Gastroesophageal sphincter (tissue), 4 donors: ENCODE data around the gene CAPN5. TPM values are rescaled to one million over a fixed set of nuclear protein-coding genes. Genes with fewer than 3 reads are reported as not detected.

Experiments used
- ATAC-seq: fragments of 150-250 bp; one replicate; pipeline ENCODE4 v1.9.1; 2016; ENCODE audit warnings: mild to moderate bottlenecking, moderate library complexity
- H3K27ac ChIP-seq, 4 donors: fragments of 200-600 bp; sonication (generic) in 3 of 4; 1 replicate in 3 of 4; 2 replicates in 1 of 4; pipeline ENCODE4 v1.5.1; 2016 to 2019
- H3K27me3 ChIP-seq: fragments of 200-600 bp; sonication (generic); one replicate; pipeline ENCODE4 v1.5.1; 2019
- H3K36me3 ChIP-seq, 2 donors: fragments of 200-600 bp; sonication (generic); one replicate each; pipeline ENCODE4 v1.5.1; 2019; ENCODE audit warnings: control low read depth in 1 of 2
- H3K4me1 ChIP-seq, 3 donors: fragments of 200-600 bp; sonication (generic); 1 replicate in 2 of 3; 2 replicates in 1 of 3; pipeline ENCODE4 v1.5.1; 2016 to 2019; ENCODE audit warnings: control low read depth in 2 of 3
- H3K4me3 ChIP-seq, 2 donors: fragments of 200-600 bp; sonication (generic); one replicate each; pipeline ENCODE4 v1.5.1; 2019; ENCODE audit warnings: mild to moderate bottlenecking in 1 of 2, moderate library complexity in 1 of 2
- H3K9me3 ChIP-seq, 3 donors: fragments of 200-600 bp; sonication (generic); one replicate each; pipeline ENCODE4 v1.5.1; 2017 to 2019; ENCODE audit warnings: control low read depth in 2 of 3
- CTCF ChIP-seq, 4 experiments: fragments of 200-600 bp in 2 of 4; fragments of 450-650 bp in 2 of 4; sonication (generic) in 1 of 4; IDR thresholded peaks; one replicate each; pipeline ENCODE4 v1.5.1; 2017 to 2019; ENCODE audit warnings: antibody characterized with exemption in 4 of 4, mild to moderate bottlenecking in 2 of 4, moderate library complexity in 2 of 4
- EP300 ChIP-seq: sonication (generic); formaldehyde crosslinking; IDR thresholded peaks from one replicate; pipeline ENCODE4 v1.6.1; 2017; ENCODE audit warnings: antibody characterized with exemption, mild to moderate bottlenecking
- POLR2A ChIP-seq, 2 donors: fragments of 450-650 bp; IDR thresholded peaks; one replicate each; pipeline ENCODE4 v1.6.1; 2017; ENCODE audit warnings: antibody characterized with exemption in 2 of 2, mild to moderate bottlenecking in 2 of 2, moderate library complexity in 1 of 2
- POLR2AphosphoS5 ChIP-seq: sonication (generic); formaldehyde crosslinking; IDR thresholded peaks from one replicate; pipeline ENCODE4 v1.6.1; 2017; ENCODE audit warnings: antibody characterized with exemption
- WGBS, 2 donors: methylation state at CpG; one replicate each; pipeline ENCODE4 v1.1.5; 2018; ENCODE audit warnings: low coverage in 1 of 2; 5-methylcytosine and 5-hydroxymethylcytosine counted together
- total RNA-seq, 4 donors: library from RNA; depleted of rRNA; stranded (reverse); fragments of >200 nt; gene quantifications; one replicate each; pipeline ENCODE4 v1.1.0, GENCODE V29; 2016

Gene CAPN5
- total RNA-seq, 4 donors from 2014 or later = 4.1 to 9.4 (median 7.7) TPM

- H3K4me3 ChIP-seq = no peak overlapping the region
- peaks cover 0 to 16% (median 4%) of the 10 kb centered on the region in 3 donors for H3K4me1 ChIP-seq
- H3K36me3 ChIP-seq = no peaks in the 10 kb centered on the region
- H3K27me3 ChIP-seq = peaks cover 30% of the 10 kb centered on the region
- no peak overlapping the region for H3K27ac ChIP-seq
- no peak for TF ChIP-seq POLR2AphosphoS5
- TF ChIP-seq POLR2A (IDR thresholded peaks at IDR 0.05) = no peak
- no peak for TF ChIP-seq CTCF (IDR thresholded peaks at IDR 0.05)
- TF ChIP-seq EP300 = no peak
- WGBS, 2 donors = 83 to 90% methylated on average over 2 to 4 of the region's 4 CpGs
- H3K9me3 ChIP-seq = no peaks in the 10 kb centered on the region
- ATAC-seq = no peak
Measured at GRCh38 chr11:77141034-77141433, 74.3 kb downstream of the CAPN5 start.

GRCh38 chr11:77141475-77141874 is 74.7 kb downstream of the CAPN5 start:
- TF ChIP-seq POLR2A (IDR thresholded peaks at IDR 0.05) (no peak), CTCF (IDR thresholded peaks at IDR 0.05) (no peak), POLR2AphosphoS5 (no peak), EP300 (no peak)
- Histone ChIP-seq H3K27me3 (peaks cover 32% of the 10 kb centered on the region), H3K4me1 (peaks cover 0 to 16% (median 4%) of the 10 kb centered on the region in 3 donors), H3K4me3 (no peak overlapping the region), H3K36me3 (no peaks in the 10 kb centered on the region), H3K9me3 (no peaks in the 10 kb centered on the region), H3K27ac (no peak overlapping the region)
- ATAC-seq = no peak
- 98 to 100% methylated on average over 4 of the region's 4 CpGs for WGBS, 2 donors

- H3K4me3 ChIP-seq = no peak overlapping the region
- ATAC-seq = no peak
- TF ChIP-seq POLR2AphosphoS5 = no peak
- no peak for TF ChIP-seq EP300
- no peak for TF ChIP-seq CTCF (IDR thresholded peaks at IDR 0.05)
- no peak for TF ChIP-seq POLR2A (IDR thresholded peaks at IDR 0.05)
- H3K27ac ChIP-seq = no peak overlapping the region
- H3K4me1 ChIP-seq = peaks cover 0 to 16% (median 4%) of the 10 kb centered on the region in 3 donors
- H3K27me3 ChIP-seq = peaks cover 35% of the 10 kb centered on the region
- H3K36me3 ChIP-seq = no peaks in the 10 kb centered on the region
- no peaks in the 10 kb centered on the region for H3K9me3 ChIP-seq
- WGBS, 2 donors = 90 to 100% methylated on average over 1 to 2 of the region's 11 CpGs
Measured at GRCh38 chr11:77142091-77142975, 75.6 kb downstream of the CAPN5 start.

GRCh38 chr11:77143405-77144020 is 76.7 kb downstream of the CAPN5 start:
- peaks cover 31% of the 10 kb centered on the region for H3K27me3 ChIP-seq
- 87 to 91% methylated on average over 4 to 5 of the region's 8 CpGs for WGBS, 2 donors
- H3K27ac ChIP-seq = no peak overlapping the region
- H3K4me1 ChIP-seq = peaks cover 0 to 15% (median 4%) of the 10 kb centered on the region in 3 donors
- no peak overlapping the region for H3K4me3 ChIP-seq
- ATAC-seq = no peak
- H3K36me3 ChIP-seq = no peaks in the 10 kb centered on the region
- TF ChIP-seq CTCF (IDR thresholded peaks at IDR 0.05) (no peak), POLR2A (IDR thresholded peaks at IDR 0.05) (no peak), EP300 (no peak), POLR2AphosphoS5 (no peak)
- H3K9me3 ChIP-seq = no peaks in the 10 kb centered on the region
